Activated T-cell treated with anti-CD3 and anti-CD28 coated beads for 1 hour (primary cell): ENCODE data around the gene EFEMP2.

Experiments
- DNase-seq: peaks from one replicate; pipeline ENCODE4 v3.0.0-alpha.2; 2020; ENCODE audit warnings: low read depth

The EFEMP2 gene

GRCh38 chr11:65866509-65867283 lies 5.9 kb downstream of the EFEMP2 start:
- no peak for DNase-seq

- DNase-seq = no peak
Measured at GRCh38 chr11:65865550-65866172, 6.9 kb downstream of the EFEMP2 start.

- DNase-seq = no peak
Measured at GRCh38 chr11:65864706-65865471, 7.7 kb downstream of the EFEMP2 start.

- DNase-seq = no peak
Measured at GRCh38 chr11:65863889-65864705, 8.5 kb downstream of the EFEMP2 start.

GRCh38 chr11:65862941-65863888 lies 9.4 kb downstream of the EFEMP2 start:
- no peak for DNase-seq

GRCh38 chr11:65862191-65862735 lies 10.3 kb downstream of the EFEMP2 start:
- no peak for DNase-seq

- DNase-seq = no peak
Measured at GRCh38 chr11:65861533-65862183, 10.9 kb downstream of the EFEMP2 start.

- no peak for DNase-seq
Measured at GRCh38 chr11:65861165-65861505, 11.5 kb downstream of the EFEMP2 start.

- DNase-seq = peak; percentile 97
Measured at GRCh38 chr11:65860278-65861164, 12.1 kb downstream of the EFEMP2 start, which contains the start of gene MUS81. MUS81 (plus strand) TSS chr11:65860433; CDS start chr11:65860754, 321 bp downstream.

- DNase-seq = peak; percentile 30
Measured at GRCh38 chr11:65859812-65860277, 12.8 kb downstream of the EFEMP2 start.

GRCh38 chr11:65859095-65859811 lies 13.3 kb downstream of the EFEMP2 start:
- DNase-seq = peak; percentile 97

- no peak for DNase-seq
Measured at GRCh38 chr11:65858681-65859087, 13.9 kb downstream of the EFEMP2 start.

GRCh38 chr11:65857853-65858680 lies 14.5 kb downstream of the EFEMP2 start, which contains the start of gene CFL1:
CFL1 (minus strand) TSS chr11:65858180; CDS start chr11:65858099, 81 bp downstream.
- peak; percentile 94 for DNase-seq

- DNase-seq = peak; percentile 61
Measured at GRCh38 chr11:65857500-65857852, 15.1 kb downstream of the EFEMP2 start.

GRCh38 chr11:65856689-65857499 lies 15.7 kb downstream of the EFEMP2 start:
- DNase-seq = peak; percentile 76

- DNase-seq = no peak
Measured at GRCh38 chr11:65855927-65856363, 16.7 kb downstream of the EFEMP2 start.
